Measurements from ENCODE around the gene SLC23A2.

GRCh38 chr20:5001174-5002076 lies at the start of gene SLC23A2:
- TF ChIP-seq CTCF (IDR thresholded peaks at IDR 0.05; ENCODE audit: low read depth, low read length, poor library complexity, severe bottlenecking) (no peak), EZH2phosphoT487 (IDR thresholded peaks at IDR 0.05; ENCODE audit: borderline replicate concordance, low read length) (no peak)
